SU-DHL-6 (cell line): ENCODE data around the gene KLLN.
"Not testable (repeated sequence)": the region's sequence is repeated elsewhere in the genome, so short reads cannot be mapped to it uniquely, and the experiment has no call there.

ENCODE experiments used
- H2AFZ ChIP-seq: fragments of 200-600 bp; sonication (generic); 2 replicates; pipeline ENCODE4 v1.6.1; 2014; ENCODE audit warnings: low read depth, mild to moderate bottlenecking, moderate library complexity, mixed read lengths, antibody characterized with exemption, low read length; ENCODE audit not compliant: severe bottlenecking
- H3F3A ChIP-seq: fragments of 200-600 bp; shearing (Covaris generic); 2 replicates; pipeline ENCODE4 v1.6.0; 2016; ENCODE audit warnings: antibody characterized with exemption, mild to moderate bottlenecking; ENCODE audit not compliant: insufficient read depth
- H3K27ac ChIP-seq: fragments of 200-600 bp; sonication (generic); 2 replicates; pipeline ENCODE4 v1.5.1; 2016; ENCODE audit warnings: low read depth, mild to moderate bottlenecking, low read length, moderate library complexity, mixed read lengths
- H3K27me3 ChIP-seq: fragments of 200-600 bp; sonication (generic), shearing (Covaris generic); 2 replicates; pipeline ENCODE4 v1.6.0; 2014; ENCODE audit warnings: mild to moderate bottlenecking, low read length
- H3K36me3 ChIP-seq: fragments of 200-600 bp; sonication (generic); 2 replicates; pipeline ENCODE4 v1.6.1; 2014; ENCODE audit warnings: mild to moderate bottlenecking, low read length, mixed read lengths
- H3K4me2 ChIP-seq: fragments of 300-600, 200-600 bp; shearing (Covaris generic), sonication (generic); 2 replicates; pipeline ENCODE4 v1.6.0; 2014; ENCODE audit warnings: low read length, low read depth, mild to moderate bottlenecking; ENCODE audit not compliant: poor library complexity, severe bottlenecking
- H3K4me3 ChIP-seq: fragments of 200-600 bp; sonication (generic); 2 replicates; pipeline ENCODE4 v1.5.1; 2014; ENCODE audit warnings: antibody characterized with exemption, low read length, mild to moderate bottlenecking, mixed read lengths; ENCODE audit not compliant: insufficient read depth, poor library complexity, severe bottlenecking
- H3K79me2 ChIP-seq: fragments of 200-600 bp; sonication (generic); 2 replicates; pipeline ENCODE4 v1.6.1; 2014; ENCODE audit warnings: mild to moderate bottlenecking, low read length, moderate library complexity; ENCODE audit not compliant: insufficient read depth
- H3K9ac ChIP-seq: fragments of 200-600 bp; sonication (generic); 2 replicates; pipeline ENCODE4 v1.7.0; 2014; ENCODE audit warnings: mild to moderate bottlenecking, low read length
- H3K9me2 ChIP-seq: fragments of 200-600 bp; sonication (generic); replicated peaks from 2 replicates; pipeline ENCODE4 v1.6.1; 2014; ENCODE audit warnings: low read length; ENCODE audit not compliant: insufficient read depth
- H3K9me3 ChIP-seq: fragments of 200-600 bp; sonication (generic); 2 replicates; pipeline ENCODE4 v1.6.1; 2014; ENCODE audit warnings: low read length, mixed read lengths; ENCODE audit not compliant: insufficient read depth
- H4K20me1 ChIP-seq: fragments of 200-600 bp; sonication (generic); 2 replicates; pipeline ENCODE4 v1.6.1; 2014; ENCODE audit warnings: low read depth, mild to moderate bottlenecking, antibody characterized with exemption, low read length, moderate library complexity, mixed read lengths
- EZH2phosphoT487 ChIP-seq: fragments of 200-600 bp; sonication (generic), shearing (Covaris generic); conservative IDR thresholded peaks from 2 replicates; pipeline ENCODE4 v1.6.1; 2018; ENCODE audit warnings: mild to moderate bottlenecking, antibody characterized with exemption, low read length, moderate library complexity, mixed read lengths
- TF ChIP-seq, protein P1 (sequence below): fragments of 200-600 bp; sonication (generic); IDR thresholded peaks from one replicate; pipeline ENCODE4 v1.5.1; 2017; ENCODE audit warnings: antibody characterized with exemption, mild to moderate bottlenecking, low read length, moderate library complexity; ENCODE audit not compliant: insufficient read depth, poor library complexity, severe bottlenecking

KLLN gene, protein sequence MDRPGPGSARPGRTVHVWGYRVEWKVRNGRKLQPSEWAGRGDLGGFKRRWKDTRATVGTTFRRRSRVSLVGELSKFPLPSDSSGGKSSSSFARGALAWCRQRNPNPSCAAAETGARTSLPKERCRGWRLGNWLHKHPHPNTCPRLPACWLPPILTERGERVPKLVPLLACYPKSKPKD

DNA sequence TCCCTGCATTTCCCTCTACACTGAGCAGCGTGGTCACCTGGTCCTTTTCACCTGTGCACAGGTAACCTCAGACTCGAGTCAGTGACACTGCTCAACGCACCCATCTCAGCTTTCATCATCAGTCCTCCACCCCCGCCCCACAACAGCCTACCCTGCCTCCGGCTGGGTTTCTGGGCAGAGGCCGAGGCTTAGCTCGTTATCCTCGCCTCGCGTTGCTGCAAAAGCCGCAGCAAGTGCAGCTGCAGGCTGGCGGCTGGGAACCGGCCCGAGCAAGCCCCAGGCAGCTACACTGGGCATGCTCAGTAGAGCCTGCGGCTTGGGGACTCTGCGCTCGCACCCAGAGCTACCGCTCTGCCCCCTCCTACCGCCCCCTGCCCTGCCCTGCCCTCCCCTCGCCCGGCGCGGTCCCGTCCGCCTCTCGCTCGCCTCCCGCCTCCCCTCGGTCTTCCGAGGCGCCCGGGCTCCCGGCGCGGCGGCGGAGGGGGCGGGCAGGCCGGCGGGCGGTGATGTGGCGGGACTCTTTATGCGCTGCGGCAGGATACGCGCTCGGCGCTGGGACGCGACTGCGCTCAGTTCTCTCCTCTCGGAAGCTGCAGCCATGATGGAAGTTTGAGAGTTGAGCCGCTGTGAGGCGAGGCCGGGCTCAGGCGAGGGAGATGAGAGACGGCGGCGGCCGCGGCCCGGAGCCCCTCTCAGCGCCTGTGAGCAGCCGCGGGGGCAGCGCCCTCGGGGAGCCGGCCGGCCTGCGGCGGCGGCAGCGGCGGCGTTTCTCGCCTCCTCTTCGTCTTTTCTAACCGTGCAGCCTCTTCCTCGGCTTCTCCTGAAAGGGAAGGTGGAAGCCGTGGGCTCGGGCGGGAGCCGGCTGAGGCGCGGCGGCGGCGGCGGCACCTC is at the start of gene KLLN, which contains the start of gene PTEN:
KLLN (minus strand) TSS at position 481 of the 891 bp plus-strand sequence. CDS start 1,046 bp downstream, outside the sequence.
PTEN (plus strand) TSS at position 573 of the 891 bp plus-strand sequence. CDS start 845 bp downstream, outside the sequence.
- H3F3A ChIP-seq, result peaks cover 39% of the 10 kb centered on the region
- H3K9me3 ChIP-seq, result no peaks in the 10 kb centered on the region
- peaks cover 39% of the 10 kb centered on the region for H3K36me3 ChIP-seq
- H3K27ac ChIP-seq, result peak within 1 kb of the TSS; percentile 94
- H3K9me2 ChIP-seq, result no peaks in the 10 kb centered on the region
- H3K4me3 ChIP-seq, result peak within 1 kb of the TSS; percentile 89
- H3K9ac ChIP-seq, result peak within 1 kb of the TSS; percentile 92
- no peak within 1 kb of the TSS for H2AFZ ChIP-seq
- peak within 1 kb of the TSS; percentile 95 for H3K4me2 ChIP-seq
- H3K79me2 ChIP-seq, result peaks cover 55% of the 10 kb centered on the region
- H4K20me1 ChIP-seq, result peaks cover 24% of the 10 kb centered on the region
- TF ChIP-seq, protein P1, sequence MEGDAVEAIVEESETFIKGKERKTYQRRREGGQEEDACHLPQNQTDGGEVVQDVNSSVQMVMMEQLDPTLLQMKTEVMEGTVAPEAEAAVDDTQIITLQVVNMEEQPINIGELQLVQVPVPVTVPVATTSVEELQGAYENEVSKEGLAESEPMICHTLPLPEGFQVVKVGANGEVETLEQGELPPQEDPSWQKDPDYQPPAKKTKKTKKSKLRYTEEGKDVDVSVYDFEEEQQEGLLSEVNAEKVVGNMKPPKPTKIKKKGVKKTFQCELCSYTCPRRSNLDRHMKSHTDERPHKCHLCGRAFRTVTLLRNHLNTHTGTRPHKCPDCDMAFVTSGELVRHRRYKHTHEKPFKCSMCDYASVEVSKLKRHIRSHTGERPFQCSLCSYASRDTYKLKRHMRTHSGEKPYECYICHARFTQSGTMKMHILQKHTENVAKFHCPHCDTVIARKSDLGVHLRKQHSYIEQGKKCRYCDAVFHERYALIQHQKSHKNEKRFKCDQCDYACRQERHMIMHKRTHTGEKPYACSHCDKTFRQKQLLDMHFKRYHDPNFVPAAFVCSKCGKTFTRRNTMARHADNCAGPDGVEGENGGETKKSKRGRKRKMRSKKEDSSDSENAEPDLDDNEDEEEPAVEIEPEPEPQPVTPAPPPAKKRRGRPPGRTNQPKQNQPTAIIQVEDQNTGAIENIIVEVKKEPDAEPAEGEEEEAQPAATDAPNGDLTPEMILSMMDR, result no peak
- TF ChIP-seq EZH2phosphoT487, result no peak
- no peaks in the 10 kb centered on the region for H3K27me3 ChIP-seq

DNA sequence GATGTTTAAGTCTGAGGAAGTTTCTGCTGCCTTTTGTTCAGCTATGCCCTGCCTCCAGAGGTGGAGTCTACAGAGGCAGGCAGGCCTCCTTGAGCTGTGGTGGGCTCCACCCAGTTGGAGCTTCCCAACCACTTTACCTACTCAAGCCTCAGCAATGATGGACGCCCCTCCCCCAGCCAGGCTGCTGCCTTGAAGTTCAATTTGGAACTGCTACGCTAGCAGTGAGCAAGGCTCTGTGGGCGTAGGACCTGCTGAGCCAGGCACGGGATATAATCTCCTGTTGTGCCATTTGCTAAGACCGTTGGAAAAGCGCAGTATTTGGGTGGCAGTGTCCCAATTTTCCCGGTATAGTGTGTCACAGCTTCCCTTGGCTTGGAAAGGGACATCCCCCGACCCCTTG is 40.1 kb upstream of the KLLN start:
- H3F3A ChIP-seq, result peaks cover 20% of the 10 kb centered on the region; the same call in 1 of the 2 replicates
- H3K36me3 ChIP-seq, result peaks cover 35% of the 10 kb centered on the region
- H3K9ac ChIP-seq, H3K27ac ChIP-seq, H3K4me3 ChIP-seq, H2AFZ ChIP-seq, H3K9me3 ChIP-seq, H3K9me2 ChIP-seq, H3K4me2 ChIP-seq, H3K27me3 ChIP-seq: not testable (repeated sequence)
- H3K79me2 ChIP-seq, result peaks cover 92% of the 10 kb centered on the region
- peaks cover 23% of the 10 kb centered on the region for H4K20me1 ChIP-seq

DNA sequence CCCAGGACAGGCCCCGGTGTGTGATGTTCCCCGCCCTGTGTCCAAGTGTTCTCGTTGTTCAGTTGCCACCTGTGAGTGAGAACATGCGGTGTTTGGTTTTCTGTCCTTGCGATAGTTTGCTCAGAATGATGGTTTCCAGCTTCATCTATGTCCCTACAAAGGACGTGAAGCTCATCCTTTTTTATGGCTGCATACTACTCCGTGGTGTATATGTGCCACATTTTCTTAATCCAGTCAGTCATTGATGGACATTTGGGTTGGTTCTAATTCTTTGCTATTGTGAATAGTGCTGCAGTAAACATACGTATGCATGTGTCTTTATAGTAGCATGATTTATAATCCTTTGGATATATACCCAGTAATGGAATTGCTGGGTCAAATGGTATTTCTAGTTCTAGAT is 34.6 kb upstream of the KLLN start:
- not testable (repeated sequence) for H3K9me3 ChIP-seq, H3K27me3 ChIP-seq, H3K9me2 ChIP-seq, H3K27ac ChIP-seq, H3K4me2 ChIP-seq, H2AFZ ChIP-seq, H3K9ac ChIP-seq, H3K4me3 ChIP-seq
- H3K79me2 ChIP-seq, result peaks cover 93% of the 10 kb centered on the region
- peaks cover 21% of the 10 kb centered on the region; the same call in 1 of the 2 replicates for H4K20me1 ChIP-seq
- H3K36me3 ChIP-seq, result peaks cover 44% of the 10 kb centered on the region
- peaks cover 16% of the 10 kb centered on the region for H3F3A ChIP-seq

DNA sequence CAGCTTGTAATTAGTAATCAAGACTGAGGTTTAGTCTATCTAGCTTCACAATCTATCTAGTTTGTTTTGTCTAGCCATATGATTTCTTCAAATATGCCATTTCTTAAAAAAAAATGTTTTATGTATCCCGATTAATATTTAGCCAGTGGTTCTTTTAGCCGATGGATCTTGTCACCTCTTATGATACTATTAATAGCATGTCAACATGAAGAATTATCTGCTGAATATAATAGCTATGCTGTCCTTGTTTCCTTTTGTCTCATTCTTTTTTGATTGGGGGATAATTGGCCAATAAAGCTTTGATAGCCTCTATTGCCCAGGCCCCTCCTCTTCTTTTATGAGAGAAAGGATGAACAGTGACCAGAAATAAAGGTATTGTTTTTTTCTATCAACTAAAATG is 32.9 kb upstream of the KLLN start:
- H3K4me3 ChIP-seq, result no peak overlapping the region
- H4K20me1 ChIP-seq, result peaks cover 21% of the 10 kb centered on the region; the same call in 1 of the 2 replicates
- H3K27ac ChIP-seq, result no peak overlapping the region
- no peaks in the 10 kb centered on the region for H3K9me3 ChIP-seq
- TF ChIP-seq, protein P1, result no peak
- TF ChIP-seq EZH2phosphoT487, result no peak
- peaks cover 49% of the 10 kb centered on the region for H3K36me3 ChIP-seq
- H3K27me3 ChIP-seq, result no peaks in the 10 kb centered on the region
- H2AFZ ChIP-seq, result no peak overlapping the region
- H3K9me2 ChIP-seq, result no peaks in the 10 kb centered on the region
- peaks cover 25% of the 10 kb centered on the region for H3F3A ChIP-seq
- peaks cover 93% of the 10 kb centered on the region for H3K79me2 ChIP-seq
- H3K4me2 ChIP-seq, result no peak overlapping the region
- no peak overlapping the region for H3K9ac ChIP-seq
